AG04450 (cell line): ENCODE results near the gene ZNF454. TPM values are rescaled to one million over a fixed set of nuclear protein-coding genes. Genes with fewer than 3 reads are reported as not detected.

Experiments used
- CTCF ChIA-PET: fragments of 300-600, 350-600 bp; formaldehyde crosslinking; extraction: SDS; loops from one replicate; lab custom pipeline; 2022; ENCODE audit warnings: antibody characterized with exemption, inconsistent platforms; lab: Charles Lee
- POLR2A ChIA-PET: fragments of 350-600 bp; formaldehyde crosslinking; extraction: SDS; loops from one replicate; lab custom pipeline; 2021; ENCODE audit warnings: antibody characterized with exemption, inconsistent platforms; lab: Yijun Ruan, JAX
- DNase-seq: peaks from one replicate; pipeline ENCODE4 v3.0.0-alpha.2; 2011; ENCODE audit warnings: low read depth, low spot score
- H3K27ac ChIP-seq: one replicate; pipeline ENCODE4 v1.5.1; 2012; ENCODE audit warnings: low read depth, low read length, control low read depth
- H3K27me3 ChIP-seq: one replicate; pipeline ENCODE4 v1.6.0; 2012; ENCODE audit warnings: low read length; ENCODE audit not compliant: control insufficient read depth, insufficient read depth
- H3K4me3 ChIP-seq: 2 replicates; pipeline ENCODE4 v1.5.1; 2011; ENCODE audit warnings: mild to moderate bottlenecking, low read depth, low read length, control low read depth
- H3K9me3 ChIP-seq: 2 replicates; pipeline ENCODE4 v1.5.1; 2012; ENCODE audit warnings: low read length; ENCODE audit not compliant: control insufficient read depth, insufficient read depth
- CTCF ChIP-seq: IDR thresholded peaks from 2 replicates; pipeline ENCODE4 v1.5.1; 2011; ENCODE audit warnings: low read depth, low read length, control low read depth, inconsistent platforms
- polyA plus RNA-seq: library from polyadenylated mRNA; depleted of rRNA; stranded (reverse); fragments of >200 nt; gene quantifications from 2 replicates; pipeline ENCODE4 v1.2.3, GENCODE V29; 2011

The ZNF454 gene
- polyA plus RNA-seq, 1 experiment = 0.57 TPM

GRCh38 chr5:178983728-178984127, 42.7 kb downstream of the ZNF454 start:
- H3K27me3 ChIP-seq = no peaks in the 10 kb centered on the region
- no peak overlapping the region for H3K27ac ChIP-seq
- CTCF ChIA-PET = no interaction called here
- TF ChIP-seq CTCF = no peak
- DNase-seq = no peak
- no peak overlapping the region for H3K4me3 ChIP-seq
- peaks cover 89% of the 10 kb centered on the region for H3K9me3 ChIP-seq
- POLR2A ChIA-PET = no interaction called here

GRCh38 chr5:178984145-178985072, 43.4 kb downstream of the ZNF454 start:
- TF ChIP-seq CTCF = no peak
- CTCF ChIA-PET = no interaction called here
- H3K4me3 ChIP-seq = no peak overlapping the region

GRCh38 chr5:178986326-178986960, 45.4 kb downstream of the ZNF454 start:
- CTCF ChIA-PET = no interaction called here
- no peak for TF ChIP-seq CTCF
- Histone ChIP-seq H3K4me3 (no peak overlapping the region), H3K27ac (no peak overlapping the region), H3K27me3 (no peaks in the 10 kb centered on the region), H3K9me3 (peaks cover 96% of the 10 kb centered on the region)
- POLR2A ChIA-PET = no interaction called here
- DNase-seq = no peak

More at GRCh38 chr5:178984145-178985072, 43.4 kb downstream of the ZNF454 start:
- POLR2A ChIA-PET = no interaction called here
- Histone ChIP-seq H3K27me3 (no peaks in the 10 kb centered on the region), H3K27ac (no peak overlapping the region), H3K9me3 (peaks cover 89% of the 10 kb centered on the region)
- no peak for DNase-seq

- Histone ChIP-seq H3K9me3 (peaks cover 97% of the 10 kb centered on the region), H3K27me3 (no peaks in the 10 kb centered on the region), H3K4me3 (no peak overlapping the region), H3K27ac (no peak overlapping the region)
- DNase-seq = no peak
- ChIA-PET POLR2A (no interaction called here), CTCF (no interaction called here)
- no peak for TF ChIP-seq CTCF
Measured at GRCh38 chr5:178988436-178989220, 47.6 kb downstream of the ZNF454 start.
